HG02610 (cell line): ENCODE results near the gene NRL.
A peak's percentile ranks its signal among the peaks of the same experiment; 100 is the strongest.

Experiments used
- ATAC-seq: cut with Tn5 transposase; IDR thresholded peaks from one replicate; pipeline ENCODE4 v1.9.1; 2021; ENCODE audit warnings: mild to moderate bottlenecking, moderate library complexity; ENCODE audit not compliant: unreplicated experiment

NRL gene

DNA sequence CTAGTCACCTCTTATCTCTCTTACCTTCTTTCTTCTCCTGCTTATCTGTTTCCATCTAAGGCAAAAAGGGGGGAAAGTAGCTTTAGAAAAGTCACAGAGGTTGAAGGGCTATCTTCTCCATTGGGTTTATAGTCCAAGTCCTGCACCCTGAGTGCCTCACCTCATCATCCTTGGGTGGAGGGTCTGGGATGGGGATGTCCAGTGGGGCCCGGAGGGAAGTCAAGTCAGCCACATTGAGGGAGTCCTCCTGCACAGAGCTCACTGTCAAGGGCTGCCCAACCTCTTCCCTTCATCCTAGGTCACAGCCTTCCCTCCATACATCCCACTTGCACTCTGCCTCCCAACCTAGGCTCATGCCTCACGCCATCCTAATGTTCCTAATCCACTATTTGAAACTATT is 30.5 kb upstream of the NRL start:
- no peak for ATAC-seq

DNA sequence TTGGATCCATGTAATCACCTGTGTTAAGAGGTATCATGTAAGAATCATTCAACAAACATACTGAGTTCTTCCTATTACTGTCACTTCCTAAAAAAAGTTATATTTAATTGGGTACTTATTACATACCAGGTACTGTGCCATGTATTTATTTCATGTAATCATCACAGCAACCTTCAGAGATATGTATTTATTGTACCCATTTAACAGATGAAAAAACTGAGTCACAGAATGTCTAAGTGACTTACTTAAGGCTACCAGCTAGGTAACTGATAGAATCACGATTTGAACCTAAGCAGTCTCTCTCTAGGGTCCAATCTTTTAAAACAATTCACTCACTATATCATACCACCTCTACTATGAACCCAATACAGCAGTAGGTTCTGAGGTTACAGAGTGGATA is 29.7 kb upstream of the NRL start:
- ATAC-seq = no peak

DNA sequence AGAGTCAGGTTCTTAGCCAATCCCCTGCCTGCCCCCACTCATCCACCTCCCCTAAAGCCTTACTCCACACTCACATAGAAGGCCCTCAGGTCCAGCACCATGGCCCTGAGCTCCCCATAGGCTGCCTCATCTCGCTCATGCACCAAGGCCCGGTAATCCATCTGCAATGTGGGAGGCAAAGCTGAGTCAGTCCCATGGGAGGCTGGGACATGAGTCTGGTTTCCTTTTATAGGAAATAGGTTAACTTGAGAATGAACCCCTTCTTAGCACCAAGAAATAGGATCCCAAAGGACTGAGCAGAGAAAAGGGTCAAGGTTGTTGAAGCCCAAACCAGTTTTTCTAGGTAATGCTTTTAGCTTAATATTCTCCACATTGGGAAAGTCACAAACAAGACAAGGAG is 28.8 kb upstream of the NRL start:
- no peak for ATAC-seq

DNA sequence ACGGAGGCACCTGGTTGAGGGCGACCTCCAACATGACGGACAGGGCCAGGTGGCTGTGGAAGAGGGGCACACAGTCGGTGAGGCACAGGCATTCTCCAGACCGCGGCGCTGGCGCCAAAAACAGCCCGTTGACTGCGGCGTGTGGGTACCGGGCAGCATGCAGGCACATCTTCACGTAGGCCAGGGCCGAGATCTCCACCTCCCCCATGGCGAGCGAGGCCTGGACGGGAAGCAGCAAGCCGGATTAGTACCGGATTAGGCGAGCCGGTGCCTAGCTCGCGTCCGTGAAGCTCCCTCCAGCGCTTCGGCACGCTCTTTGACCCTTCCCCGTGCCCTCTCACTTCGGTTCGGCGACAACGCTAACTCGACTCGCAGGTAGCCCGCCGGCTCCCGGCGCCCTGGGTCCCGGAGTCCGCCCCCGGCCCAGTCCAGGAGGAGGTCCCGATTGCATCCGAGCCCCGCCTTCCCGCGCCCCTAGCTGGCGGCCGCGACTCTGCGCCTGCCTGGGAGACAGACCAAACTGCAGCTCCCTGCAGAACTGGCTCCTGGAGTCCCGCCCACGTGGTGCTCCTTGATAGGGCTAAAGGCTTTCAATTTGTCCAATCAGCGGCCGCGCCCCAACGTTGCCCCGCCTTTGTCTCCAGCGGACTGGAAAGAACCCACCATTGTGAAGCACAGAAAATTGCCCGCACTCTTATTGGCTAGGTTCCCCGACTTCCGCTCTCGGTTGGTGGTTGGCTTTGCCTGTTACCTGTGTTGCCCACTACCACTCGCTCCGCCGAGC is 26.5 kb upstream of the NRL start, which contains the start of gene EMC9:
TSS of gene EMC9 (minus strand) at position 495 of the 784 bp plus-strand sequence. CDS start at position 208, 287 bp downstream.
- ATAC-seq = peak; percentile 88

DNA sequence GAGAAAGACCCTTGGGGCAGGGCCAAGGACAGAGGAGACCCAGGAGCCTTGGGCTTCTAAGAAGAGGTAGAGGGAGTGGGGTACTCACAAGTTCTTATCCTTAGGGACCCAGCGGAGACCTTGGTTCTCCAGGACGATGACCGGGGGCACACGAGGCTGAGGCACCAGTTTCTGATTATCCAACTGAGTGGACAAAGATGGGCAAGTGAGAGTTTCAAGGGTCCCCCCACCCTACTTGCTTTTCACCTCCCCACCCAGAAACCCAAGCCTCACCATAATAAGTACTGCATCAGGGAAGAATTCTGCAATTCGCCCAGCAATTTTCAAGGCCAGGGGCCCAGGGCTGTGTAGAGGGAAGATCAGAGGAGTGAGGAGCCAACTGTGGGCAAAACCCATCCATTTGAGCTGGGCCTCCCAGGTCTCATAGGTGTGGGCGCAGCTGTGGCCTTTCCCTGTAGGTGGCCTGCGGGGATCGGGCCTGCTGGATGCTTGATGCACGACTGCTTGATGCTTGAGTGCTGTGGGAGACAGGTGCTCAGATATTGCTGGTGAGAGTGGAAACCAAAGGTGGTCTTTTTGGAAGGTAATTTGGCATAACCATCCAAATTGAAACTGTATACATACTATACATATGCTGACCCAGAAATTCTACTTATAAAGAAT is 24.7 kb upstream of the NRL start:
- ATAC-seq = no peak

DNA sequence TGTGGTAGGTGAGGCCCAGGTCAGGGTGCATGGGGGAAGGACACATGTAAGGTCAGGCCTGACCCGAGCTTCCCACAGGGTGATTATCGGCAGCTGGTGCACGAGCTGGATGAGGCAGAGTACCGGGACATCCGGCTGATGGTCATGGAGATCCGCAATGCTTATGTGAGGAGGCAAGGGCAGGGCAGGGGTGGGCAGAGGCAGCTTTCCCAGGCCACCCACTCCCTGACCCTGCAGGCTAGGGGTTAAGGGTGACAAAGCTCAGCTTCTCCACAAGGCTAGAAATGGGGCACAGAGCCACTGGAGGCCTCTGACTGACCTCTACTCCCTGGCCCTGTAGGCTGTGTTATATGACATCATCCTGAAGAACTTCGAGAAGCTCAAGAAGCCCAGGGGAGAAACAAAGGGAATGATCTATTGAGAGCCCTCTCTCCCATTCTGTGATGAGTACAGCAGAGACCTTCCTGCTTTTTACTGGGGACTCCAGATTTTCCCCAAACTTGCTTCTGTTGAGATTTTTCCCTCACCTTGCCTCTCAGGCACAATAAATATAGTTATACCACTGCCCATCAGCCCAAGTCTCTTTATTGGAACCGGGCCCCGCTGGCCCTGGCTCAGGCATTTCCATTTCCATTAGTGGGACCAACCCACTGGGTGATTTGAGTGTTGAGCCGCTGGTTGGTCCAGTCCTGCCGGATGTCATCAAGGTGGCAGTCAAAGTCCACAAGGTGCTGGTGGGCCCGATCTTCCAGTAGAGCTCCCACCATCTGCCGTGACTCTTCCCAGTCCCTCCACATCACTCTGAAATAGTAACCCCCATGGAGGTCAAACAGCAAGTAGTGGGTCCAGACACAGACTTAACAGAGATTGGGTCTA is 23.9 kb upstream of the NRL start:
- no peak for ATAC-seq

DNA sequence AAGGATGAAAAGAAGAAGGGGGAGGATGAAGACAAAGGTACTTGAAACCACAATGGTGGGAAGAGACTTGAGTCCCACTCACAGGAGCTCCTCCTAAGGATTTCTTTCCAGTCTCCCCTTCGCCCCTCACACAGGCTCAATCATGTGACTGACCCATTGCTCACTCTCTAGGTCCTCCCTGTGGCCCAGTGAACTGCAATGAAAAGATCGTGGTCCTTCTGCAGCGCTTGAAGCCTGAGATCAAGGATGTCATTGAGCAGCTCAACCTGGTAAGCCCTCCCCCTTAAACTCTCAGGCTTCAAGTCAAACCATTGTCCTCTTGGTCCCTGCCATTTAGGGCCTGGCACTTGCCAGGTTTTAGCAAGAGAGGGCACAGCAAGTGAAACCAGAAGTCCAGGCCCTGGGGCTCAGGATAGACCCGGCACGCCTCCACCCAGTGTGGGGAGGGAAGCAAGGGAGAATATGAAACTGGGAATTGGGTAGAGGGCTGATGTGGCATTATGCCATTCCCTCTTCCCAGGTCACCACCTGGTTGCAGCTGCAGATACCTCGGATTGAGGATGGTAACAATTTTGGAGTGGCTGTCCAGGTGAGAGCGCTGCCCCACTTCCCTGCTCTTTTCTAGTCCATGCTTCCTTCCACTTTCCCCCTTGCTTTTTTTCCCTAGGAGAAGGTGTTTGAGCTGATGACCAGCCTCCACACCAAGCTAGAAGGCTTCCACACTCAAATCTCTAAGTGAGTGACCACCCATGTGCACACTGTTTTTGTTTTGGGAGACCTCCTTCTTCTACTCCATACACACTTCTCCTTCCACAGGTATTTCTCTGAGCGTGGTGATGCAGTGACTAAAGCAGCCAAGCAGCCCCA is 23.0 kb upstream of the NRL start:
- ATAC-seq = no peak

DNA sequence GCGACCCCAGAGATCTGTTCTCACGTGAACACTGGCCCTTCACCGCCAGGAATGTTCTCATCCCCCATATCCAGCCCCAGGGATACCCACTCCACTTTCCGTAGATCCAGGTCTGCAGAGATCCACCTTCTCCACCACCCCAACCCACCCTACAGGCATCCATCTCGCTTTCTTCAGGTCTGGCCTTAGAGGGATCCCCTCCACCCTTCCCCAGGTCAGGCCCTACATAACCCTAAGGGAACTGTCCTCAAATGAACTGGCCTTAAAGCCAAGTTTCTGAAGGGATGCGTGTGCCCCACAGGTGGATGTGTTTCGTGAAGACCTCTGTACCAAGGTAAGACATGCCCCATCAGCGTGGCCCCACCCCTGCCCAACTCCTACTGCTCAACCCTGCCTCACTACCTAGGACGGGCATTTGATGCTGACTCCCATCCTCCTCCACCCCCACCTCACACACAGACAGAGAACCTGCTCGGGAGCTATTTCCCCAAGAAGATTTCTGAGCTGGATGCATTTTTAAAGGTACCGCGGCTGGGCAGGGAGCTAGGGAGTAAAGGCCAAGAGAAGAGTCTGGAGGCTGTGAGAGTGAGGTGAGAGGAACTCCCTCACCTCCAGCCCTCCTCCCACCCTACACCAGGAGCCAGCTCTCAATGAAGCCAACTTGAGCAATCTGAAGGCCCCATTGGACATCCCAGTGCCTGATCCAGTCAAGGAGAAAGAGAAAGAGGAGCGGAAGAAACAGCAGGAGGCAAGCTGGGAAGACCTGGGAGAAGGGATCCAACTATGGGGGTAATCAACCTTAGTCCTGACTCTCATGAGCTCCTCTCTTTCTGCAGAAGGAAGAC is 22.2 kb upstream of the NRL start:
- ATAC-seq = no peak

DNA sequence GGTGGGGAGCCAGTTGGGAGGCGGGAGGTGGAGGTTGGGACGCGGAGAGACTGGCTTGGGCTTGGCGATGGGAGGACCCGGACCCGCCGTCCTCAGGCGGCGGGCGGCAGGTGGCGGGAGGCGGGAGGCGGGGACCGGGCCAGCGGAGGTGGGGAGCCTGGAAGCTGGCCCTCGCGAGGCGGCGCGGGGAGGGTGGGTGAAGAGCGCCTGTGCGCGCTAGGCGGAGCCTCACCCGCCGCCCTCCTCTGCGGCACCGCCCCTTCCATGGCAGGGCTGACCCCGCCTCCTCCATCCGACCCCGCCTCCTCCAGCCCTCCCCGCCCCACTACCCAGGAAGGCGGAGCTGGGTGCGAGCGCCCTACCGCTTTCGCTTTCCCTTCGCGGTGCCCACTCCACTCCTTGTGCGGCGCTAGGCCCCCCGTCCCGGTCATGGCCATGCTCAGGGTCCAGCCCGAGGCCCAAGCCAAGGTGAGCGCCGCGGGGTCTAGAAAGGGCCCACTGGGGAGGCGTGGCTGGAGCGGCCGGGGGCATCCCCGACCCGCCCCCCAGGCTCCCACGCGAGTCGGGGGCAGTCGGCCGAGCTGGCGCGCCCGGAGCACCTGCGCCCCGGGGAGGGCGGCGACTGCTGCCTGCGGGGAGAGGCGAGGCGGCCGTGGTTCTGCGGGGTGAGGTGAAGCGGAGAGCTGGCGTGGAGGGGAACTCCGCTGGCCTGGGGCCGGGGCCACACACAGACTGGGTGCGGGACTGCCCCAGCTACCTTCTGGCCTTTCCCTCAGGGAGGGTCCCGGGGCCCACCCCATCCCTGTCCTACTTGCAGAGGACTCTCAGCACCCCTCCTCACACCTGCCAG is 21.3 kb upstream of the NRL start, which contains the start of gene PSME1:
TSS of gene PSME1 (plus strand) at position 361 of the 850 bp plus-strand sequence. CDS start at position 430, 69 bp downstream.
- peak; percentile 87 for ATAC-seq

DNA sequence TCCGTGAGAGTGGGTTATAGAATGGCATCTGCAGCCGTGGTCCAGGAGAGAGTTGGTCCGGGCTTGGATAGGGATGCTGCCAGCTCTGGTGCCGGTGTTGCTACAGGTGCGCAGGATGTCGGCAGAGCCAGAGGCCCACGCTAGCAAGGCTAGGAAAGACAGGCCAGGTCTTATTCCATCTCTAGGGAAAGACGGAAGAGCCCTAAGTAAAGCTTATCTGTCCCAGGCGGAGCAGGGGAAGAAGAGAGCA is 20.8 kb upstream of the NRL start:
- peak; percentile 1 for ATAC-seq

DNA sequence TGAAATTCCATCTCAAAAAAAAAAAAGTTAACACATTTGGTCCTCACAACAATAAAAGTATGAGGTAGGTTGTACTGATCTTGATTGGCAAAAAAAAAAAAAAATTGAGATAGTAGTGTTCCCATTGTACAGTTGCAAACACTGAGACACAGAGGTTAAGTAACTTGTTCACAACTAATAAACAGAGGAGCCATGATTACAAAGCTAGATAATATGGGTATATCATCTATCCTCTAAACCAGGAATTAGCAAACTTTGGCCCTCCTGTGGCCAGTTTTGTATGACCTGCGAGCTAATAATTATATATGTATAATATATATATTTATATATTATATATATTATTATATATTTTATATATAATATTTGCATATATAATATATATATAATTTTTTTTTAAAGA is 19.0 kb upstream of the NRL start:
- no peak for ATAC-seq

DNA sequence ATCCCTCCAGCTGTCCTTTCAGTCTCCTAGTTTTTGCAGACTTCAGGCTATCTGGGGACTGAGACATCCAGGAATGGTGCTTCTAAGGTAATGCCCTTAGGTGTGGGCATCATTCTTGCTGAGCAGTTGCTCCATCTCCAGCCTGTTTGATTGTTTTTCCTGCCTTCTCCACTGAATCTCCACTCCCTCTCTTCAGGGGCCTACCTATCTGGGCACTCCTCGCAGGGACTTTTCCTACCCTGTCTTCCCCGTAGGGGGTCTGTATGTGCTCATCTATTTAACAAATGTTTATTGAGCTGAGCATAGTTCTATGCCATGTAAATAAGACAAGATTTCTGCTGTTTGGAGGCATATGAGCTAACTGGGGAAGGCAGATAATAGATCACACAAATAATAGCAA is 18.2 kb upstream of the NRL start:
- no peak for ATAC-seq

DNA sequence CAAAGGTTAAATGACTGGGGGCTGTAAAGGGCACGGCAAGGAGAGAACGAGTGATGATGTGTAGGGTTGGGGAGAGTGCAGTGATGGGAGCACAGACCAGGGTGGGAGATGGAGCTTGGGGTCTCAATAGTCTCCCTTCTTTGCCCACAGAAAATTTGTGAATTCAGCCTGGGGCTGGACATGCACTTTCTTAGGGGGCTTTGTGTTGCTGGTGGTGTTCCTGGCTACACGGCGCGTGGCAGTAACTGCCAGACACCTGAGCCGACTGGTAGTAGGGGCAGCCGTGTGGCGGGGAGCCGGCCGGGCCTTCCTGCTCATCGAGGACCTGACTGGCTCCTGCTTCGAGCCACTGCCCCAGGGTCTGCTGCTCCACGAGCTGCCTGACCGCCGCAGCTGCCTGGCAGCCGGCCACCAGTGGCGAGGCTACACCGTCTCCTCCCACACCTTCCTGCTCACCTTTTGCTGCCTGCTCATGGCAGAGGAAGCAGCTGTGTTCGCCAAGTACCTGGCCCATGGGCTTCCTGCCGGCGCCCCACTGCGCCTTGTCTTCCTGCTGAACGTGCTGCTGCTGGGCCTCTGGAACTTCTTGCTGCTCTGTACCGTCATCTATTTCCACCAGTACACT is 17.4 kb upstream of the NRL start:
- ATAC-seq = no peak

DNA sequence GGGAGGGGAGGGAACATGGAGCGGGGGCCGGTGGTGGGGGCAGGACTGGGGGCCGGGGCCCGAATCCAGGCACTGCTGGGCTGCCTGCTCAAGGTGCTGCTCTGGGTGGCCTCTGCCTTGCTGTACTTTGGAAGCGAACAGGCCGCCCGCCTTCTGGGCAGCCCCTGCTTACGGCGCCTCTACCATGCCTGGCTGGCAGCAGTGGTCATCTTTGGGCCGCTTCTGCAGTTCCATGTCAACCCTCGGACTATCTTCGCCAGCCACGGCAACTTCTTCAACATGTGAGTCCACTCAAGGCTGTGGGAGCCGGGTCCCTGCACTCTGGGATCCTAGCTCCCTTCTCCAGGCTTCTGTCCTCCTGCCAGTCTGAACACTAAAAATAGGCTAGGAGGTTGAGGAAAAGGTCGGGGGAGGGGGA is 16.8 kb upstream of the NRL start:
- ATAC-seq = no peak

DNA sequence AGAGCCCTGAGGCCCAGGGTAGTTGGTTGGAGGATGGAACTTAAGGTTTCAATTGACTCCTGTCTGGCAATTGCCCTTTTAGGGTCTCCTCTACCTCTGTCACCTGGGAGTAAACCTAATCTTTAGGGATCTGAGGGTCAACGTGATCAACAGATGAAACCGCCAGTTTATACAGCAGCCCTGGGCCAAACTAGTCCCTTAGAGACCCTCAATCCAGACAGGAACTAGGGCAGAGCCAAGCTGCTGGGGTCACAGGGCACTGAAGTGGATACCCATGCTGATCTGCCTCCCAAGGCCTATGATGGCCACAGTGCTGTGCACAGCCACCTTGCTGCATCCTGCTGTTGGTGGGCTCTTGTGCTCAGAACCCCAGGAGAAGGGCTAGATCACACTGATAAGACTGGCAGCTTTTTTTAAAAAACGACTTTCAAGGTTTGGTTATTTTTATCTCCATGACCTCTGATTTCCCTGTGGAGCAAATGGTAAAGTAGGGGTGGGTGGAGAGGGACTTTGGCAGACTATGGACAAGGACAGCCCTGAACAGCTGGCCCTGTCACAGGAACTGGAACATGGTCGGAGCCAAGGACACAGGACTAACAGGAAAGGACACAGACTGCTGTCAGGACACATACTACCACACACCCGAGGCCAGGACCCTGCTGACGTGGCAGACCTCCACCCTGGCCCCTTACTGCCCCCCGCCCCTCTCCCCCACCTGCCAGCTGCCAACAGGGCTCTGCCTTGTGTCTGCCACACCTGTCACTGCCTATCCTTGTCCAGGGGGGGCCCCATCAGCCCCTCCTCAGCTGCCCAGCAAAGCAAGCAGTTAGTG is 16.2 kb upstream of the NRL start:
- ATAC-seq = no peak

DNA sequence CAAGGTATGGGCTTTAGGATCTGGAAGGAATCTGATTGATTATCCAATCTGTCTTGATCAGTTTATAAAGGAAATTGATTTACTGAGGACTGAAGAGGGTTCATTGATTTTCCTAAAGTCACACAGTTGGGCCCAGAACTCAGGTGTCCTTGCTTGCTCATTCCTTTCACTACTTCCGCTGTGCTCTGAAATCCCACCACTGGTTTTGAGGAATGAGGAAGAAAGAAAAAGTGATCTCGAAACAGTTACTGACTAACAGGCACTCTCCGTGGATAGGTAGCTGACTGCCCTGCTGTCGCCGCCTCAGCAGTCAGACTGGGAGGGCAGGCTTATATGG is 15.6 kb upstream of the NRL start, which contains the start of gene FITM1:
TSS of gene FITM1 (plus strand) at position 280 of the 337 bp plus-strand sequence. CDS start 905 bp downstream, outside the sequence.
- no peak for ATAC-seq

DNA sequence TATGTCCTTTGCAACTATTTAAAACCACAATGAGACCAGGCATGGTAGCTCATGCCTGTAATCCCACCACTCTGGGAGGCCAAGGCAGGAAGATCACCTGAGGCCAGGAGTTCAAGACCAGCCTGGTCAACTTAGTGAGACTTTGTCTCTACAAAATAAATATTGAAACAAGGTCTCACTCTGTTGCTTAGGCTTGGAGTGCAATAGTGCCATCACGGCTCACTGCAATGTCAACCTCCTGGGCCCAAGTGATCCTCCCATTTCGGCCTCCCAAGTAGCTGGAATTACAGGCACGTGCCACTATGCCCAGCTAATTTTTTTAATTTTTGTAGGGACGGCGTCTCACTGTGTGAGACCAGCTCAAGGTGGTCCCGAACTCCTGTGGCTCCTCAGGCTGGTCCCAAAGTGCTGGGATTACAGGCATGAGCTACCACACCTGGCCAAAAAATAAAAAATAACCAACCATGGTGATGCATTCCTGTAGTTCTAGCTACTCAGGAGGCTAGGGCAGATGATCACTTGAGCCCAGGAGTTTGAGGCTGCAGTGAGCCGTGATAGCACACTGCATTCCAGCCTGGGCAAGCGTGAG is 14.8 kb upstream of the NRL start:
- ATAC-seq = no peak
